ENCODE data around the gene ATCAY.
"Not testable (repeated sequence)": the region's sequence is repeated elsewhere in the genome, so short reads cannot be mapped to it uniquely, and the experiment has no call there.

The ATCAY gene

GRCh38 chr19:3950871-3951861, 70.7 kb downstream of the ATCAY start:
- no peak for DNase-seq

DNA sequence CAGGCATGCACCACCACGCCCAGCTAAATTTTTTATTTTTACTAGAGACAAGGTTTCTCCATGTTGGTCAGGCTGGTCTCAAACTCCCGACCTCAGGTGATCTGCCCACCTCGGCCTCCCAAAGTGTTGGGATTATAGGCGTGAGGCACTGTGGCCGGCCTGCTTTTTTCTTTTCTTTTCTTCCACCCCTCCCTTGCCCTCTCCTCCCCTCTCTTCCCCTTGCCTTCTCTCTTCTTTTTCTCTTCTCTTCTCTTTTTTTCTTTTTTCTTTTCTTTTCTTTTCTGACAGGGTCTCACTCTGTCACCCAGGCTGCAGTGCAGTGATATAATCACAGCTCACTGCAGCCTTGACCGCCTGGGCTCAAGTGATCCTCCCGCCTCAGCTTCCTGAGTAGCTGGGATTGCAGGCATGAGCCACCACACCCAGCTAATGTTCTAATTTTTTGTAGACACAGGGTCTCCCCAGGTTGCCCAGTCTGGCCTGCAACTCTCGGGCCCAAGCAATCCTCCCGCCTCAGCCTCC, 72.3 kb downstream of the ATCAY start:
- DNase-seq = not testable (repeated sequence)

- DNase-seq = no peak
Measured at GRCh38 chr19:3954107-3954506, 73.6 kb downstream of the ATCAY start.

- DNase-seq = not testable (repeated sequence)
Measured at GRCh38 chr19:3955276-3955675, 74.8 kb downstream of the ATCAY start.

DNA sequence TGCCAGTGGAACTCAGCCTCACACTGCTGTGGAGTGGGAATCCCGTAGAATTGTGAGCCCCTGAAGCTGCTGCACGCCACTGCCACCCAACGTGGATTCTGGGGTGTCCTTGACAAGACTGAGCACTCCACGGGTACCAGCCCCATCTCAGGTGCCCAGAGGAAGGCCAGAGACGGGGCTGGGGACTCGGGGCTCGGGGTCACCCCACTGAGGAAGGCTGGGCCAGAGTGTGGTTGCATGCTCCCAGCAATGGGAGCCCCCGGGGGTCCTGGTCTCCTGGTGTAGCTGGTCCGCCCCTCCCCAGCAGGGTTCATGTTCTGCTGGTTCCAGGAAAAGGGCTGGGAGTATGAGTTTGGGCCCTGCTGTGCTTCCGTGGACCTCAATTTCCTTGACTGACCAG, 75.2 kb downstream of the ATCAY start:
- DNase-seq = no peak

DNA sequence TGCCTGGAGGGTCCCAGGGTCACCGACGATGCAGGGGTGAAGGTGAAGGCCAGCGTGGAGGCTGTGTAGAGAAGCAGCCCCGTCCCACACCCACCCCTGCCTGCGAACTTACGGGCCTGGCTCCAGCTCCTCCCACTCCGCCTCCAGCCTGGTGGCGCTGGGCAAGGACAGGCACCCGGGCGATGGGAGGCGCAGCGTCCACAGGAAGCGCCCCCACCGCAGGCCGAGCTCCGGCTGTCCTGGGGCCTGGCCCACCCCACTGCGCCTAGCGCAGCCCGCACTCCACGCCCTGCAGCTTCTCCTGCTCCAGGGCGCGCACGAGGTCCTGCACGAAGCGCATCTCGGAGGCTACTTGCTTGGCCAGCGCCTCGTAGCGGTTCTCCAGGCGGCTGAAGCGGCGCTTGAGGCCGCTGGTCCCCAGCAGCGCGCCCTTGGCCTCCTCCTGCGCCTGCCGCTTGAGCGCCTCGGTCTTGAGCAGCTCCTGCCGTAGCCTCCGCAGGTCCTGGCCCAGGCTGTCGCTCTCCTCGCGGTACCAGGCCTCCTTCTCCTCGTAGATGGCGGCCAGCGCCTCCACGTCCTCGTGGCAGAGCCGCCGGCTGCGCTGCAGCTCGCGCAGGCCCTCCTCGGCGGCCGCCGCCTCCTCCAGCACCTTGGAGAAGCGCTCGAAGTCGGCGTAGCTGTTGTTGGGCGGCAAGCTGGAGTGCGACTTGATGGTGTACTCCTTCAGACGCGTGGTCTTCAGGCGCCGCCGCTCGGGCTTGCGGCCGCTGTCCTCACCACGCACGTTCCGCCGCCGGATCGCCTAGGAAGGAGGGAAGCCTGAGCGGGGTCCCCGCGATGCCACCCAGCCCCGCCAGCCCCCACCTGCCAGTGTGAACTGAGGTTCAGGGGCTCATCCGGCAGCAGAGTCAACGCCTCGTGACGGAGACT, 78.6 kb downstream of the ATCAY start:
- DNase-seq = no peak

DNA sequence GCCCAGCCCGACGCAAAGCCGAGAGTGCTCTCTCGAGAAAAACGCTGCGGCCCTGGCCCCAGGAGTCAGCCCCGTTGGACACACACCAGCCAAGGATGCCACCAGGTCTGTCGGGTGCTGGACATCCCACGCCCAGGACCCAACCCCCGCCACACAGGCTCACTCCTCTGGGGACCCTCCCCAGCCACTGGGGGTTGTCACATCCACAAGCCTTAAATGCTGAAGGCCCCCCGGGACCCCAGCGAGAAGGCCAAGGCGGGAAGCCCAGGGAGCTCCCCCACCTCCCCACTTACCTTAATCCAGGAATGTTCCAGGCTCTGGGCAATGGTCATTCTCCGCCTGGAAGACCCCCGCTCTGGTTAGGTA, 79.3 kb downstream of the ATCAY start:
- no peak for DNase-seq

DNA sequence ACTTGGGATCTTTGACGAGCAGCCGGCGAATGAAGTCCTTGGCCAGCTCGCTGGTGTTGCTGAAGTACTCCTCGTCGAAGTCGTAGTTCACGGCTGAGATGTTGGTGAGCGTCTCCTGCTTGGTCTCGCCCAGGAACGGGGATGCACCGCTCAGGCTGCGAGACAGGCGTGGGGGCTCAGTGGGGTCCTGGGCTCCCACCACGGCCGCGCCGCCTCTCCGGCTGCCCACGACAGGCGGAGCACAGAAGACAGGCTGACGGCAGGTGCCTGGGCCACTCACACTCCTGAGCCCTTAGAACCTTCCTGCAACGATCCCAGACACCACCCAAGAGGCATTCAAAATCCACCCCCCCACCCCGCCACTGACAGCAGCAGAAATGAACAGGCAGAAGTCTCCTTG, 80.5 kb downstream of the ATCAY start:
- no peak for DNase-seq

- no peak for DNase-seq
Measured at GRCh38 chr19:3963458-3964255, 83.2 kb downstream of the ATCAY start.

- no peak for DNase-seq
Measured at GRCh38 chr19:3964256-3965194, 84.0 kb downstream of the ATCAY start.

- no peak for DNase-seq
Measured at GRCh38 chr19:3966051-3967017, 85.8 kb downstream of the ATCAY start.

GRCh38 chr19:3967983-3968382, 87.5 kb downstream of the ATCAY start:
- DNase-seq = not testable (repeated sequence)

- no peak for DNase-seq
Measured at GRCh38 chr19:3968556-3969434, 88.3 kb downstream of the ATCAY start.

DNA sequence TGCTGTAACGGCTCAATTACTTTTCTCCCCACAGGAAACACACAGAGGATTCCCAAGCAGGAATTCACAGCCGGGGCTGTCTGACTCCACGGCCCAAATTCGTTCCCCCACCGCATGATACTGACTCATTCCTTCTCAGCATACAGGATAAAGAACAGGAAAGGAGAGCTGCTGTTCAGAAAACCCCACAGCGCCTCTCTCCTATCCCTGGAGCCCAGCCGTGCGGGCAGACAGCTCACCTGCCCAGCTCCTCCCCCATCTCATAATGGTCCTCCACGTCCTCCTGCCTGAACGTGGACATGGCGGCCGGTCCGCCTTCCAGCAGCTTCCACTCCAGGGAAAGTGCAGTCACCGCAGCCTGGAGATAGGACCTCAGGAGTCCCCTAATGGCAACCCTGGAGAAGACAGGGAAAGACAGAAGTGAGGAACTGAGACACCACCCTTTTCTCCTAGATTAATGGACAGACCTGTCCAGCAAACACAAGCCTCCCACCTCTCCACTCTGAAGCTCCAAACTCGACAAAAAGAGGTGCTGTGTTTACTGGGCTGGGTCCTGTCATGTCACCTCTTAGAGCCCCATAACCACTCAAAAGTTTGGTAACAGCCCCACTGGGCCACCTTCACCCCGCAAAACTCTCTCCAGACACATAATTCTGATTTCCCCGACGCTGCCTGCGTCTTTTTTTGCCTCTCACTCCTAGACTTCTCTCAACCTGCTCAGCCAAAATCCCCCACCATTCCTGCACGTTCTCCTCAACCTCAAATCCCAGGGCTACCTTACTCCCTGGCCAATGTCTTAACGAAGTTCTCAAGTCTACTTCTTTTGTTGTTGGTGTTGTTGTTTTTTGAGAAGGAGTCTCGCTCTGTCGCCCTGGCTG, 89.2 kb downstream of the ATCAY start:
- no peak for DNase-seq

GRCh38 chr19:3970313-3970807, 89.9 kb downstream of the ATCAY start:
- DNase-seq = no peak

- peak; percentile 93 for DNase-seq
Measured at GRCh38 chr19:3970808-3971598, 90.5 kb downstream of the ATCAY start, which contains the start of gene DAPK3. DAPK3 (minus strand) TSS chr19:3971099; CDS start chr19:3969735, 1,364 bp downstream.

DNA sequence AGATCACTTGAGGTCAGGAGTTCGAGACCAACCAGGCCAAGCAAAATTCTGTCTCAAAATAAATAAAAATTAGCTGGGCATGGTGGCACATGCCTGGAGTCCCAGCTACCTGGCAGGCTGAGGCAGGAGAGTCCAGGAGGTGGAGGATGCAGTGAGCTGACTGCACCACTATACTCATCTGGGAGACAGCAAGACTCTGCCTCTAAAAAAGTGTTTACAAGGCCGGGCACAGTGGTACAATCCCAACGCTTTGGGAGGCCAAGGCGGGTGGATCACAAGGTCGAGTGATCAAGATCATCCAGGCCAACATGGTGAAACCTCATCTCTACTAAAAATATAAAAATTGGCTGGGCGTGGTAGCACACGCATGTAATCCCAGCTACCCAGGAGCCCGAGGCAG, 94.7 kb downstream of the ATCAY start:
- DNase-seq = peak; percentile 10

Data from CD4-positive, alpha-beta T cell treated with Interleukin-12 subunit alpha and Interleukin-12 subunit beta, for 1 hour (primary cell).